GM06990 (cell line): Measurements from ENCODE around the gene PLCB3.

Source experiments
- DNase-seq: peaks from one replicate; pipeline ENCODE4 v3.0.0-alpha.2; 2011; ENCODE audit not compliant: insufficient read length; ENCODE audit errors: extremely low read depth
- H3K27me3 ChIP-seq: replicated peaks from 2 replicates; pipeline ENCODE4 v1.6.0; 2011; ENCODE audit warnings: low read length; ENCODE audit not compliant: control insufficient read depth, insufficient read depth
- H3K36me3 ChIP-seq: 2 replicates; pipeline ENCODE4 v1.5.1; 2011; ENCODE audit warnings: low read length; ENCODE audit not compliant: control insufficient read depth, insufficient read depth
- H3K4me3 ChIP-seq: replicated peaks from 2 replicates; pipeline ENCODE4 v1.5.1; 2011; ENCODE audit warnings: low read depth, mild to moderate bottlenecking, control low read depth, low read length
- TF ChIP-seq, protein P1 (sequence below): IDR thresholded peaks from 2 replicates; pipeline ENCODE4 v1.5.1; 2011; ENCODE audit warnings: low read length, control low read depth, mild to moderate bottlenecking, inconsistent platforms; ENCODE audit not compliant: insufficient read depth, poor library complexity, severe bottlenecking

PLCB3 gene

DNA sequence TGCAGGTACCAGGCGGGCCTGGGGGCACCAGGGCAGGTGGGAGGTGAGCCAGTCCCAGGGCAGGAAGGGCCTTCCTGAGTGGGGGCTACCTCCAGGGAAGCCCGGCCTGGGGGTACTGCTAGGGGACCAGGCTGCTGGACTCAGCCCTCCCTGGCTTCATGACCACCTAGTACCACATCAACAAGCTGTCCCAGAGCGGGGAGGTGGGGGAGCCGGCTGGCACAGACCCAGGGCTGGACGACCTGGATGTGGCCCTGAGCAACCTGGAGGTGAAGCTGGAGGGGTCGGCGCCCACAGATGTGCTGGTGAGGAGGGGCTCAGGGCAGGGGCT is 32.0 kb upstream of the PLCB3 start:
- TF ChIP-seq, protein P1, sequence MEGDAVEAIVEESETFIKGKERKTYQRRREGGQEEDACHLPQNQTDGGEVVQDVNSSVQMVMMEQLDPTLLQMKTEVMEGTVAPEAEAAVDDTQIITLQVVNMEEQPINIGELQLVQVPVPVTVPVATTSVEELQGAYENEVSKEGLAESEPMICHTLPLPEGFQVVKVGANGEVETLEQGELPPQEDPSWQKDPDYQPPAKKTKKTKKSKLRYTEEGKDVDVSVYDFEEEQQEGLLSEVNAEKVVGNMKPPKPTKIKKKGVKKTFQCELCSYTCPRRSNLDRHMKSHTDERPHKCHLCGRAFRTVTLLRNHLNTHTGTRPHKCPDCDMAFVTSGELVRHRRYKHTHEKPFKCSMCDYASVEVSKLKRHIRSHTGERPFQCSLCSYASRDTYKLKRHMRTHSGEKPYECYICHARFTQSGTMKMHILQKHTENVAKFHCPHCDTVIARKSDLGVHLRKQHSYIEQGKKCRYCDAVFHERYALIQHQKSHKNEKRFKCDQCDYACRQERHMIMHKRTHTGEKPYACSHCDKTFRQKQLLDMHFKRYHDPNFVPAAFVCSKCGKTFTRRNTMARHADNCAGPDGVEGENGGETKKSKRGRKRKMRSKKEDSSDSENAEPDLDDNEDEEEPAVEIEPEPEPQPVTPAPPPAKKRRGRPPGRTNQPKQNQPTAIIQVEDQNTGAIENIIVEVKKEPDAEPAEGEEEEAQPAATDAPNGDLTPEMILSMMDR, result no peak
- no peaks in the 10 kb centered on the region for H3K27me3 ChIP-seq
- no peak overlapping the region for H3K4me3 ChIP-seq
- DNase-seq, result no peak
- peaks cover 43% of the 10 kb centered on the region for H3K36me3 ChIP-seq

DNA sequence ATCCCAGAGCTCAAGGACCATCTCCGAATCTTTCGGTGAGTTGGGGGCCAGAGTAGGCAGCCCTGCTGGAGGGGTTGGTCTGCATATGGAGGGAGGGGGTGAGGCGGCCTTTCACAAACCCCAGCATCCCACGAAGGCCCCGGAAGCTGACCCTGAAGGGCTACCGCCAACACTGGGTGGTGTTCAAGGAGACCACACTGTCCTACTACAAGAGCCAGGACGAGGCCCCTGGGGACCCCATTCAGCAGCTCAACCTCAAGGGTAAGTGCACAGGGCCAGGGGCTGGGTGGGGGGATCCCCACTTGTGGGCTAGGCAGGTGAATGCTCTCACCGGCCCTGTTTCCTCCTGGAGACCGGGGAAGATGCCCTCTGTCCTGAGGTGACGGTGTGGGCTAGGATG is 31.6 kb upstream of the PLCB3 start:
- peaks cover 44% of the 10 kb centered on the region for H3K36me3 ChIP-seq
- H3K4me3 ChIP-seq, result no peak overlapping the region
- H3K27me3 ChIP-seq, result no peaks in the 10 kb centered on the region
- no peak for DNase-seq
- TF ChIP-seq, protein P1, result no peak

DNA sequence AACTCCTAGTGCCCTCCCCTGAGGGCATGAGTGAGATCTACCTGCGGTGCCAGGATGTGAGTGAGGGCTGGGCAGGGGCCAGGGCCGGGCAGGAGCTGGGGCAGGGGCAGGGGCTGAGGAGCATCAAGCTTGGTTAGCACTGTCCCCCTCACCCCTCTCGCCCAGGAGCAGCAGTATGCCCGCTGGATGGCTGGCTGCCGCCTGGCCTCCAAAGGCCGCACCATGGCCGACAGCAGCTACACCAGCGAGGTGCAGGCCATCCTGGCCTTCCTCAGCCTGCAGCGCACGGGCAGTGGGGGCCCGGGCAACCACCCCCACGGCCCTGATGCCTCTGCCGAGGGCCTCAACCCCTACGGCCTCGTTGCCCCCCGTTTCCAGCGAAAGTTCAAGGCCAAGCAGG is 31.1 kb upstream of the PLCB3 start:
- Histone ChIP-seq H3K27me3 (no peaks in the 10 kb centered on the region), H3K4me3 (no peak overlapping the region), H3K36me3 (peaks cover 43% of the 10 kb centered on the region)
- DNase-seq, result no peak
- TF ChIP-seq, protein P1, result no peak

DNA sequence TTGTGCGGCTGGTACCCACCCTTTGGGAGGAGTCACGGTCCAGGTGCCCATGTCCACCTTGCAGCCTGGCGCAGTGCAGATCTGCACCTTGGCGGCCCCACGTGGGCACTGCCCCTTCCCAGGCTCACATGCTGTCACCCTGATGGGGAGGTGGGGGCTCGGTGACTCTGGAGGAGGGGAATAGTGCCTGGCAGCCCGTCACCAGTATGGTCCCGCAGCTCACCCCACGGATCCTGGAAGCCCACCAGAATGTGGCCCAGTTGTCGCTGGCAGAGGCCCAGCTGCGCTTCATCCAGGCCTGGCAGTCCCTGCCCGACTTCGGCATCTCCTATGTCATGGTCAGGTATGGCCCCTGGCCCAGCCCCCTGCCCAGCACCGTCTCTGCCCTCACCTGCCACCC is 30.5 kb upstream of the PLCB3 start:
- TF ChIP-seq, protein P1, result no peak
- Histone ChIP-seq H3K36me3 (peaks cover 43% of the 10 kb centered on the region), H3K27me3 (no peaks in the 10 kb centered on the region), H3K4me3 (no peak overlapping the region)
- DNase-seq, result no peak

DNA sequence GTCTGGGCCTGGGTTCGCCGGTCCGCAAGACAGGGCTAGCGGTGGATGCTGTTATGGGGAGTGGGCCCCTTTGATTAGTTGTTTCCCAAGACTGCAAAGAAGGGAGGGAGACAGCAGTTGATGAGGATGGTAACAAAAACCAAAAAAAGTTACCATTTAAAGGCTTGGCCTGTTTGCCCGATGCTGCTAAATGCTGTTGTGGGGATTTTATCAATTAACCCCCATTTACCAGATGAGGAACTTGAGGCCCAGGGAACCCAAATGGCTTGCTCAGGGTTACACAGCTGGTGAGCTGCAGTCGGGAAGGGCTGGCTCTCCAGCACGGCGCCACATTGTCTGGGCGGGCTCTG is 28.7 kb upstream of the PLCB3 start:
- TF ChIP-seq, protein P1, result no peak
- H3K4me3 ChIP-seq, result no peak overlapping the region
- H3K36me3 ChIP-seq, result peaks cover 42% of the 10 kb centered on the region
- no peaks in the 10 kb centered on the region for H3K27me3 ChIP-seq
- DNase-seq, result no peak

DNA sequence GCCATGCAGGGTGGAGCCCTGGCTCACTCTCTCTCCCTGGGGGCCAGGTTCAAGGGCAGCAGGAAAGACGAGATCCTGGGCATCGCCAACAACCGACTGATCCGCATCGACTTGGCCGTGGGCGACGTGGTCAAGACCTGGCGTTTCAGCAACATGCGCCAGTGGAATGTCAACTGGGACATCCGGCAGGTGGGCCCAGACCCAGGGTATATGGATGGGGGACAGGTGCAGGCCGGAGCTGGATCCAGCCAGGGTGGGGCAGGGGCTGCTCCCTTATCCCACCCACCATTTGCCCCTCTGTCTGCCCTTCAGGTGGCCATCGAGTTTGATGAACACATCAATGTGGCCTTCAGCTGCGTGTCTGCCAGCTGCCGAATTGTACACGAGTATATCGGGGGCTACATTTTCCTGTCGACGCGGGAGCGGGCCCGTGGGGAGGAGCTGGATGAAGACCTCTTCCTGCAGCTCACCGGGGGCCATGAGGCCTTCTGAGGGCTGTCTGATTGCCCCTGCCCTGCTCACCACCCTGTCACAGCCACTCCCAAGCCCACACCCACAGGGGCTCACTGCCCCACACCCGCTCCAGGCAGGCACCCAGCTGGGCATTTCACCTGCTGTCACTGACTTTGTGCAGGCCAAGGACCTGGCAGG is 28.2 kb upstream of the PLCB3 start:
- Histone ChIP-seq H3K4me3 (no peak overlapping the region), H3K36me3 (peaks cover 42% of the 10 kb centered on the region), H3K27me3 (no peaks in the 10 kb centered on the region)
- no peak for DNase-seq
- TF ChIP-seq, protein P1, result no peak
